ENCODE data around the gene NEDD4L.

NEDD4L gene

GRCh38 chr18:58118536-58118935 is 74.5 kb downstream of the NEDD4L start:
- DNase-seq (ENCODE audit: low read depth) = no peak
- H3K4me3 ChIP-seq (ENCODE audit: control insufficient read depth, low read depth, low read length) = no peak overlapping the region
- TF ChIP-seq, protein P1, sequence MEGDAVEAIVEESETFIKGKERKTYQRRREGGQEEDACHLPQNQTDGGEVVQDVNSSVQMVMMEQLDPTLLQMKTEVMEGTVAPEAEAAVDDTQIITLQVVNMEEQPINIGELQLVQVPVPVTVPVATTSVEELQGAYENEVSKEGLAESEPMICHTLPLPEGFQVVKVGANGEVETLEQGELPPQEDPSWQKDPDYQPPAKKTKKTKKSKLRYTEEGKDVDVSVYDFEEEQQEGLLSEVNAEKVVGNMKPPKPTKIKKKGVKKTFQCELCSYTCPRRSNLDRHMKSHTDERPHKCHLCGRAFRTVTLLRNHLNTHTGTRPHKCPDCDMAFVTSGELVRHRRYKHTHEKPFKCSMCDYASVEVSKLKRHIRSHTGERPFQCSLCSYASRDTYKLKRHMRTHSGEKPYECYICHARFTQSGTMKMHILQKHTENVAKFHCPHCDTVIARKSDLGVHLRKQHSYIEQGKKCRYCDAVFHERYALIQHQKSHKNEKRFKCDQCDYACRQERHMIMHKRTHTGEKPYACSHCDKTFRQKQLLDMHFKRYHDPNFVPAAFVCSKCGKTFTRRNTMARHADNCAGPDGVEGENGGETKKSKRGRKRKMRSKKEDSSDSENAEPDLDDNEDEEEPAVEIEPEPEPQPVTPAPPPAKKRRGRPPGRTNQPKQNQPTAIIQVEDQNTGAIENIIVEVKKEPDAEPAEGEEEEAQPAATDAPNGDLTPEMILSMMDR (IDR thresholded peaks at IDR 0.05; ENCODE audit: control insufficient read depth, insufficient read depth, low read depth, low read length, missing control alignments) = no peak

- H3K4me3 ChIP-seq (ENCODE audit: control insufficient read depth, low read depth, low read length) = no peak overlapping the region
- no peak for DNase-seq (ENCODE audit: low read depth)
- TF ChIP-seq, protein P1 (IDR thresholded peaks at IDR 0.05; ENCODE audit: control insufficient read depth, insufficient read depth, low read depth, low read length, missing control alignments) = no peak
Measured at GRCh38 chr18:58119819-58120218, 75.8 kb downstream of the NEDD4L start.

DNA sequence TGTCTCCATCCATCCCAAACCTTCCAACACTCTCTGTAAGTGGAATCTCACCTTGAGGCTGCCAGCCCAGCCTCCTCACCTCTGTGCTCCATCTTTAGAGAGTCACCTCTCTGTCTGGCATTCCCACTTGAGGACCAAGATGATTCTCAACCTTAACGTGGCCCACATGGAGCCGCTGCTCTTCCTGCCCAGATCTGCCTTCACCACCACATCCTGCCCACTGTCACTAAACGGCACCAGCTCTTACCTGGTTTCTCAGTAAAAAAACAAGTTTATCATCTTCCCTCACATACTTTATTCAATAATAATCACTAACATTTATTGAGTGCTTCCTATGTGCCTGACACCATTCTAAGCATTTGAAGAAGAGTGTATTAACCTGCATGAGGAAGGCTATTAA is 80.4 kb downstream of the NEDD4L start:
- H3K4me3 ChIP-seq (ENCODE audit: control insufficient read depth, low read depth, low read length) = no peak overlapping the region
- TF ChIP-seq, protein P1 (IDR thresholded peaks at IDR 0.05; ENCODE audit: control insufficient read depth, insufficient read depth, low read depth, low read length, missing control alignments) = no peak
- DNase-seq (ENCODE audit: low read depth) = no peak

- TF ChIP-seq, protein P1 (IDR thresholded peaks at IDR 0.05; ENCODE audit: control insufficient read depth, insufficient read depth, low read depth, low read length, missing control alignments) = no peak
- no peak for DNase-seq (ENCODE audit: low read depth)
- no peak overlapping the region for H3K4me3 ChIP-seq (ENCODE audit: control insufficient read depth, low read depth, low read length)
Measured at GRCh38 chr18:58125183-58125582, 81.2 kb downstream of the NEDD4L start.

GRCh38 chr18:58125756-58126155 is 81.7 kb downstream of the NEDD4L start:
- TF ChIP-seq, protein P1 (IDR thresholded peaks at IDR 0.05; ENCODE audit: control insufficient read depth, insufficient read depth, low read depth, low read length, missing control alignments) = no peak
- H3K4me3 ChIP-seq (ENCODE audit: control insufficient read depth, low read depth, low read length) = no peak overlapping the region
- no peak for DNase-seq (ENCODE audit: low read depth)

DNA sequence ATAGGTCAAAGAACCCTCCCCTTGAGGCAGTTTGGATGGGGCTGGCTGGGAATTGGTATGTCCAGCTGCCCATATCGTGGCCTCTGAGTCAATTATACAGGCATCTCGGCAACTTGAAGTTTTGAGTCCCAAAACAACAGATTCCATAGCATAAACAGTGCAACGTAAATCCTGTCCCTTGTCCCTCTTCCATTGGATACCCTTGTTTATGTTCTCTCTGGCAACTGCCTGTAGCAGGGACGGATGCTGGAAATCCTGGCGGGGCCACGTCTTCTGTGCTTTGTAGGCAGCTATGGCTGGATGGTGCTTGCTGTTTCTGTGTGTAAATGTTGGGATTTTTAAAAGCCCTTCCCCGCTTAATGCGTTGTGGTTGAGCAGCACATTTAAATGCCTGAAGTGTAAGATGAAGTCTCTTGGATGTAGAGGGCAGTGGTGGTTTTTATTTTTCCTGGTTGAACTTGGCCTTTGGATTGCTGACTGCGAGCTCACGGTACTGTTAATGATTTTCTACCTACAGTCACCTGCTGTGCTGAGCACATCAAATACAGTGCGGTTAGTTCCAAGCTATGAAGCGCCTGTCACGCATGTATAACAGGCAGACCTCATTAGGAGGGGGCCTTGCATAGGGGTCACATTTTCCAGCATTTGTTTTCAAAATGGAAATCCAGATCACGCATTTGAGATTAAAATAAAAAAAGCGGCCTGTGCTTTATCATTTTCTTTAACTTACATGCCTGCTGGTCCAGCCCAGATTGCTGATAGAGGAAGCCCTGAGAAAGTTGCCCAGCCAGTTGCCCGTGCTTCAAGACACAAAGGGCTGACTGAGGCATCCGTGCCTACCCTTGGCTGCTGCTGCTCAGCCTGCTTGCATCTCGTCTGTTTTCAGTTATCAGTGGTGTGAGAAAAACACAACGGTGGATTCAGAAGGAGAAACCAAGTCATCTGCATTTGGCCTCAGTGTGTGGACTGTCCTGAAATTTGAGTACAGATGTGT is 84.7 kb downstream of the NEDD4L start:
- TF ChIP-seq, protein P1 (IDR thresholded peaks at IDR 0.05; ENCODE audit: control insufficient read depth, insufficient read depth, low read depth, low read length, missing control alignments) = no peak
- no peak for DNase-seq (ENCODE audit: low read depth)
- H3K4me3 ChIP-seq (ENCODE audit: control insufficient read depth, low read depth, low read length) = no peak overlapping the region

All from AG09309 (cell line).